Stimulated activated CD4-positive, alpha-beta T cell treated with anti-CD3 and anti-CD28 coated beads, TNF-alpha, amount 100 ng/mL, for 48 hours (primary cell): ENCODE data around the gene ESCO1.
"Not testable (repeated sequence)": the region's sequence is repeated elsewhere in the genome, so short reads cannot be mapped to it uniquely, and the experiment has no call there.

ENCODE experiments used
- DNase-seq, 3 donors: peaks; one replicate each; pipeline ENCODE4 v3.0.0-alpha.2; 2020; ENCODE audit warnings: low read depth in 3 of 3

Gene ESCO1

DNA sequence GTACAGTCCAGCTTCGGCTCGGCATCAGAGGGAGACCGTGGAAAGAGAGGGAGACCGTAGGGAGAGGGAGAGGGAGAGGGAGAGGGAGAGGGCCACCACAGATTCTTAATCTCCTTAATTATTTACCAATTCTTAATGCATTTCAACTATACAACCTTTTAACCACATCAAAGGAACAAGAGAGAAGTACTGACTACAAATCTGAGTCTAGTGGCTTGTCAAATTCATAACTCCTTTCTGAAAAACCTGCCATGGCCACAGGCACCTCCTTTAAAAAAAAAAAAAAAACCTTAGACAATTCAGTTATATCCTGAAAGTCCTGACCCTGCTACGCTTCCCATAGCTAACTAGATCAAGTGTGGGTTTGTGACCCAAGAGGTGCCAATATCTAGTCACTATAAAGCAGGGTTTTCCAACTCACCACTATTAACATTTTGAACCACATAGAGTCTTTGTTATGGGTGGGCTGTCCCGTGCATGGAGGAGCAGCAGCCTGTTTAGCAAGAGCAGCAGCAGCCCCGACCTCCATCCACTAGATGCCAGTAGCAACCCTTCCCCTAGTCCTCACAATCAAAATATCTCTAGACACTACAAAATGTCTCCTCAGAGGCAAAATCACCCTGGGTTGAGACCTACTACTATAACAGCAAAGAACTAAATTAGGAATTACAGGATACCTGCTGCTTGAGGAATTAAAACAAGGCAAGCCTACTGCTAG lies 6.8 kb downstream of the ESCO1 start:
- no peak for DNase-seq

DNA sequence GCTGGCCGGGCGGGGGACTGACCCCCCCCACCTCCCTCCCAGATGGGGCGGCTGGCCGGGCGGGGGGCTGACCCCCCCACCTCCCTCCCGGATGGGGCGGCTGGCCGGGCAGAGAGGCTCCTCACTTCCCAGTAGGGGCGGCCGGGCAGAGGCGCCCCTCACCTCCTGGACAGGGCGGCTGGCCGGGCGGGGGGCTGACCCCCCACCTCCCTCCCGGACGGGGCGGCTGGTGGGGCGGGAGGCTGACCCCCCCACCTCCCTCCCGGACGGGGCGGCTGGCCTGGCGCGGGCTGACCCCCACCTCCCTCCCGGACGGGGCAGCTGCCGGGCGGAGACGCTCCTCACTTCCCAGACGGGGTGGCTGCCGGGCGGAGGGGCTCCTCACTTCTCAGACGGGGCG lies 8.1 kb downstream of the ESCO1 start:
- not testable (repeated sequence) for DNase-seq

- DNase-seq = no peak
Observed at GRCh38 chr18:21584391-21584790, 16.1 kb downstream of the ESCO1 start.

DNA sequence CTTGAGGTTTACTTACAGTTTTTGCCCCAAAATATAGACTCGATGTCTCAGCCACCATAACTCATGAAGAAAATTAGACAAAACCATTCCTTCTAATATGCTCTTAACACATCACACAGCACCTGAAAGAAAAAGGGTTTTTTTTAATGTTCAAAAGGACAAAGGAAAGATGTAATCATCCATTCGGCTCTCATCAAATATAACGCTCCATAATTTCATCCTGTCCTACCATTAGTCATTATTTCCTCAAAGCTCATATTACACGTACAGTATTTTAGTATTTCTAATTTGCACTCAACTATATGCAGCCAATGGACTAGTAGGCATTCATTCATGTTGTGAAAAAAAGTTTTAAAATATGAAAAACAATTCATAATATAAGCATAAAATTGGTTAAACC lies 24.8 kb downstream of the ESCO1 start:
- DNase-seq = no peak

DNA sequence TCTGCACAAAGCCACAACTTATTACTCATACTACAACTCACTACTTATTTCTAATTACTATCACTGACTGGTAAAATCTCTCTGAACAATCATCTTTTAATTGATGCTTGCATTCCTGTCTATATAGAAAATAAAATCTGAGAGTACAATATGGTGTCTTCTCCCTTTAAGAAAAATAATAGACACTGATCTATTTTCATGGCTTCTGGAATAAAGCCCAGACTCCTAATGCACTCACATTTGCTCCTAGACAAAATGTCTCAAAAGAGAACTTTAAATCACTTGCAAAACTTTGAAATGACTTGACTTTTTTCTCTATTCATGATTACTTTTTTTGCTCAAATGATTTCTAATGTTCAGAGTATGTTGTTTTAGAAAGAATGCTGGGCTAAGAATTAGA lies 28.7 kb downstream of the ESCO1 start:
- no peak for DNase-seq

DNA sequence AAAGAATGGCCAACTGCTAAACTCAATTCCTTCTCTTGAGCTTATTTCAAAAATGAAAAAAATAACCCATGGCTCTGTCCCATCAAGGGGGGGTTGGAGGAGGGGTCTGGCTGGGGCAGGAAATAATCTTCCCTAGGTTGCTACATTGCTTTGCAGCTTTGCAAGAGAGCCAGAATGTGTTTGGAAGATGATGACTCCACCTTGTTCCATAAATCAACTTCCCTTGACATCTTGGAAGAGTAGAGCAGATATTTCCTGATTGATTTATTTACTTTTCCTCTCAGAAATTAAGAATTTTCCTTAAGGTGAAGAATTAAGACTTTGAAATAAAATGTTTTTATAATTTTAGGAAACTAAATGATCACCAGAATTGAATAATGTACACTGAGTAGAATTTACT lies 41.3 kb downstream of the ESCO1 start:
- DNase-seq = no peak

- no peak for DNase-seq
Observed at GRCh38 chr18:21557607-21558253, 42.8 kb downstream of the ESCO1 start.

GRCh38 chr18:21550510-21550970 lies 50.0 kb downstream of the ESCO1 start:
- no peak for DNase-seq

- DNase-seq = no peak
Observed at GRCh38 chr18:21548647-21549046, 51.9 kb downstream of the ESCO1 start.

GRCh38 chr18:21546423-21546822 lies 54.1 kb downstream of the ESCO1 start:
- DNase-seq = no peak

GRCh38 chr18:21538230-21538629 lies 62.3 kb downstream of the ESCO1 start:
- DNase-seq = no peak

DNA sequence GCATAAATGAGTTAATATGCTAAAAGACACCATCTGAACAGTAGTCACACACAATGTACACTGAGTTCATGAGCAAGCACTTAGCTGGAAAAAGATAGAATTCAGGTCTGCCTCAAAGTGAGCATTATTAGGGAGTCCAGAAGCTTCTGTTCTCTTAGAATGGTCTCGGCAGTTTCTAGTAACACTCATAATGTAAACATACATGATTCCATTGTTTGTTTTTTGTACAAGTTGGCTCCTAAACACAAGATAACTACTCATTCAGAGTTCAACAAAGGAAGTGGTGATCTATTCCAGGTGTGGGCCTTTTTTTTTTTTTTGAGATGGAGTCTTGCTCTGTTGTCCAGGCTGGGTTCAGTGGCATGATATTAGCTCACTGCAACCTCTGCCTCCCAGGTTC lies 66.2 kb downstream of the ESCO1 start:
- DNase-seq = no peak

GRCh38 chr18:21526463-21526862 lies 74.0 kb downstream of the ESCO1 start:
- no peak for DNase-seq

DNA sequence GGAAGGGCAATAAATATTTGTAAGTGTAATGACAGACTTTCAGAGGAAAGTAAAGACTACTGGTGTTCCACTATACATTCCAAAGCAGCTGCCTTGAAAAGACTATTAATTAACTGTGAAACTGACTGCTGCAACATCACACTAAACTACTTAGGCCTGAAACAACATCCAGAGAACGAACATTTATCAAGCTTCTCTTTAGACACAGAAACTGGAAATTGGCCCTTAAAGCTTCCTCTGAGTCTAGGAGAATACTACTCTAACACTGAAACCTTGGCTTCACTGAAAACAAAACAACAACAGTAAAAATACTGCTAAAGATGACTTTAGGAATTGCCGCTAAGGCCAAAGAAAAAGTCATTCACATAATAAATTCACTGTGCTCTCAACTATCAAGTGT lies 74.6 kb downstream of the ESCO1 start:
- no peak for DNase-seq

DNA sequence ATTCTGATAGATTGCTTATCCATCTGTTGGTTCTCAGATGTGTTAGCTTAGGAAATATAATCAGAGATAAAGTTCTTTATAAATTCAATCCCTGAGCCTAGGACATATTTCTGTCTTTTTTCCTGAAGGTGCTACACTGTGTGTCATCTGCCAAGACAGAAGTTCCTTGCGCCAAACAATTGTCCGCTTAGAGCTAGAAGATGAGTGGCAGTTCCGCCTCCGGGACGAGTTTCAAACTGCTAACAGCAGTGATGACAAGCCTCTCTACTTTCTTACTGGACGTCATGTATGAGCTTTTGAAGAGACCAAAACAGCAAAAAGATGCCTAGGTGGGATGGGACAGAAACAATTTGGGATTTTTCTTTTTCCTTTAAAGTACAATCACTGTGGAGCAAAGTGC lies 78.0 kb downstream of the ESCO1 start:
- DNase-seq = no peak

- no peak for DNase-seq
Observed at GRCh38 chr18:21513741-21514140, 86.8 kb downstream of the ESCO1 start.

GRCh38 chr18:21513292-21513691 lies 87.2 kb downstream of the ESCO1 start:
- DNase-seq = no peak

GRCh38 chr18:21509062-21509461 lies 91.4 kb downstream of the ESCO1 start:
- DNase-seq = no peak

DNA sequence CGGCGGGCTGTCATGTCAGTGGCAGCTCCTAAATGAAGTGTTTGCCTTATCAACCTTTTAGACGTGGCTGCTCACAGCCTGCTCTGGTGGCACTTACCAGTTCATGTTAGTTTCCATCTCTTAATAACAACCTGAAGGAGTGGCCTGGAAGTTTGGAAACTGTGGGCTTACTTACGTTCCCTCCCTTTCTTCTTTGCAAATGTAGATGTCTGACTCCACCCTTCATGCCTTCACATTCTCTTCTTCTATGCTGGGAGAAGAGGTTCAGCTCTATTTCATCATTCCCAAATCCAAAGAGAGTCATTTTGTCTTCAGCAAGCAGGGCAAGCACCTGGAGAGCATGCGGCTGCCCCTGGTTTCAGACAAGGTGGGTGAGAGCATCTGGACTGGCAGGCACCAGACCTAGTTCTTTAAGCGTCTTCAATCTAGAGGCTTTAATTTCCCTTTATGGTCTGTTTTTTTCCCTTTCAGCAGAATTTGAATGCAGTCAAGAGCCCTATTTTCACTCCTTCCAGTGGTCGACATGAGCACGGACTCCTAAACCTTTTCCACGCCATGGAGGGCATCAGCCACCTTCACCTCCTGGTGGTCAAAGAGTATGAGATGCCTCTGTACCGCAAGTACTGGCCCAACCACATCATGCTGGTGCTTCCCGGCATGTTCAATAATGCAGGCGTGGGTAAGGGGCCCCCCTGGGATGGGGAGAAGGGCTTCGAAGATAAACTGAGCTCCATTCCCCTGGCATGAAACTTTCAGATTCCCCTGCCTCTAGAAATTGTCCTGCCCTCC lies 92.4 kb downstream of the ESCO1 start:
- DNase-seq = no peak

- no peak for DNase-seq
Observed at GRCh38 chr18:21502661-21503060, 97.8 kb downstream of the ESCO1 start.

DNA sequence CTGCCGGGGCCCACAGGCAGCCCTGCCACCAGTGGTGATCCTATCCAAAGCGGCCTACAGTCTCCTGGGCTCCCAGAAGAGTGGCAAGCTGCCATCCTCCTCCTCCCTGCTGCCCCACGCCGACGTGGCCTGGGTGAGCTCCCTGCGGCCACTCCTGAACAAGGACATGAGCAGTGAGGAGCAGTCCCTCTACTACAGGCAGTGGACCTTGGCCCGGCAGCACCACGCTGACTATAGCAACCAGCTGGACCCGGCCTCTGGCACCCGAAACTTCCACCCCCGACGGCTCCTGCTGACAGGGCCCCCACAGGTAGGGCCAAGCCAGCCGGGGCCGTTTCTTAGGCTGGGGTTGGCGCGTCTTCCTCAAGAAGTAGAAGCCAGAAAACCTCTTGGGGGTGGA lies 100.5 kb downstream of the ESCO1 start:
- no peak for DNase-seq

DNA sequence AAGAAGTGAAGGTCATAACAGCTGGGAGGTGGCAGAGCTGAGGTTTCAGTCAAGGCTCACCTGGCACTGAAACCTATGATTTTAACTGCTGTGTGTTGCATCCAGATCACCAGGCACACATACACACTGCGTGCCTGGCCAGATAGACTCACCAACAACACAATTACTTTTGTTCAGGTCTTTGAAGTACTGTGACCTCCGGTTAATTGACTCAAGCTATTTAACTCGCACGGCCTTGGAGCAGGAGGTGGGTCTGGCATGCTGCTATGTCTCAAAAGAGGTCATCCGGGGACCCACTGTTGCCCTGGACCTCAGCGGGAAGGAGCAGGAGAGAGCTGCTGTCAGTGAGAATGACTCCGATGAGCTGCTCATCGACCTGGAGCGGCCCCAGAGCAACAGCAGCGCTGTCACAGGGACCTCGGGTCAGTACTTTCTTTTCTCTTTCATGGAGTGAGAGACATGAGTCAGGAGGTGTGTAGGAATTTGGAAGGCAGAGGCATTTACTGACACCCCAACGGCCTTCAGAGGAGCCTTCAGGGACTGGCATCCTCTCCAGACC lies 104.1 kb downstream of the ESCO1 start:
- DNase-seq = no peak

- no peak for DNase-seq
Observed at GRCh38 chr18:21490748-21491147, 109.8 kb downstream of the ESCO1 start.
